Epithelial cell of proximal tubule (primary cell): ENCODE results near the gene FARSB. TPM values are rescaled to one million over a fixed set of nuclear protein-coding genes. Genes with fewer than 3 reads are reported as not detected.

Experiments
- DNase-seq: peaks from one replicate; pipeline ENCODE4 v3.0.0-alpha.2; 2011; ENCODE audit warnings: low read depth
- H3K4me3 ChIP-seq: 2 replicates; pipeline ENCODE4 v1.5.1; 2011; ENCODE audit warnings: low read depth, mild to moderate bottlenecking, low read length
- CTCF ChIP-seq: conservative IDR thresholded peaks from 2 replicates; pipeline ENCODE4 v1.5.1; 2012; ENCODE audit warnings: low read depth, mild to moderate bottlenecking, low read length
- total RNA-seq: library from RNA; depleted of rRNA; stranded (reverse); fragments of >200 nt; gene quantifications from 2 replicates; pipeline ENCODE4 v1.2.3, GENCODE V29; 2015

The FARSB gene
- total RNA-seq, 1 donor from 2014 or later, result 18.3 TPM

GRCh38 chr2:222663479-222663878 is 7.6 kb upstream of the FARSB start:
- DNase-seq, result no peak
- H3K4me3 ChIP-seq, result no peak overlapping the region
- TF ChIP-seq CTCF, result no peak

GRCh38 chr2:222656526-222657446 is 894 bp upstream of the FARSB start:
- DNase-seq, result no peak
- TF ChIP-seq CTCF, result no peak
- peak overlapping the region; percentile 86 for H3K4me3 ChIP-seq

- DNase-seq, result no peak
- TF ChIP-seq CTCF, result no peak
- H3K4me3 ChIP-seq, result no peak overlapping the region
These were observed 2.6 kb downstream of the FARSB start for GRCh38 chr2:222653280-222653679.

- no peak for DNase-seq
- H3K4me3 ChIP-seq, result no peak overlapping the region
- TF ChIP-seq CTCF, result no peak
These were observed 3.2 kb downstream of the FARSB start for GRCh38 chr2:222652491-222653255.

- no peak overlapping the region for H3K4me3 ChIP-seq
- TF ChIP-seq CTCF, result no peak
- DNase-seq, result no peak
These were observed 4.0 kb downstream of the FARSB start for GRCh38 chr2:222651718-222652418.

GRCh38 chr2:222649801-222650200 is 6.1 kb downstream of the FARSB start:
- no peak for DNase-seq
- no peak for TF ChIP-seq CTCF

More at GRCh38 chr2:222649801-222650200, 6.1 kb downstream of the FARSB start:
- H3K4me3 ChIP-seq, result no peak overlapping the region
